ENCODE measurements around the gene FMN1. TPM values are rescaled to one million over a fixed set of nuclear protein-coding genes. Genes with fewer than 3 reads are reported as not detected.

FMN1 gene
- total RNA-seq, 1 experiment from 2014 or later = 0.37 TPM

- Histone ChIP-seq H3K4me1 (ENCODE audit: insufficient read depth, low read length, poor library complexity, severe bottlenecking) (peaks cover 10% of the 10 kb centered on the region), H3K36me3 (ENCODE audit: insufficient read depth, low read length, poor library complexity, severe bottlenecking) (no peaks in the 10 kb centered on the region), H3K27me3 (replicated peaks; ENCODE audit: insufficient read depth, low read depth, low read length, poor library complexity) (peaks cover 21% of the 10 kb centered on the region), H3K4me3 (ENCODE audit: low read depth, low read length, poor library complexity, severe bottlenecking) (no peak overlapping the region), H3K9me3 (ENCODE audit: low read depth, low read length, poor library complexity, severe bottlenecking) (no peaks in the 10 kb centered on the region), H3K27ac (ENCODE audit: low read depth, low read length, poor library complexity, severe bottlenecking) (no peak overlapping the region)
- ChIA-PET POLR2A (ENCODE audit: low non-redundant PET) (no interaction called here), CTCF (interaction anchor here (1.0 kb wide), 1 partner anchor 46 kb away, joined by 9 read pairs; no protein-coding TSS in a partner anchor)
- BruUV-seq (replicated peaks) = no TSS peak
- intact Hi-C loops (cut with micrococcal nuclease; ENCODE audit: unreplicated experiment) = loop anchor here (1.0 to 5.0 kb wide), 4 partner anchors 46 to 475 kb away; no protein-coding TSS in a partner anchor
- DNase-seq (ENCODE audit: low spot score) = no peak
- TF ChIP-seq CTCF (conservative IDR thresholded peaks at IDR 0.05; ENCODE audit: low read depth, low read length) (no peak), EZH2 (IDR thresholded peaks at IDR 0.05; ENCODE audit: borderline replicate concordance, low read depth, low read length, poor library complexity, severe bottlenecking) (no peak)
These were observed 62.3 kb downstream of the FMN1 start for GRCh38 chr15:33132233-33132580.

GRCh38 chr15:33131552-33132232 lies 62.8 kb downstream of the FMN1 start:
- POLR2A ChIA-PET (ENCODE audit: low non-redundant PET) = no interaction called here
- CTCF ChIA-PET = interaction anchor here (0.6 to 1.0 kb wide), 2 partner anchors 45 to 463 kb away, joined by 3 to 9 read pairs; no protein-coding TSS in a partner anchor
- intact Hi-C loops (cut with micrococcal nuclease; ENCODE audit: unreplicated experiment) = loop anchor here (1.0 to 5.0 kb wide), 4 partner anchors 45 to 474 kb away; no protein-coding TSS in a partner anchor
- H3K36me3 ChIP-seq (ENCODE audit: insufficient read depth, low read length, poor library complexity, severe bottlenecking) = no peaks in the 10 kb centered on the region
- no peak overlapping the region for H3K27ac ChIP-seq (ENCODE audit: low read depth, low read length, poor library complexity, severe bottlenecking)
- H3K27me3 ChIP-seq (replicated peaks; ENCODE audit: insufficient read depth, low read depth, low read length, poor library complexity) = peaks cover 21% of the 10 kb centered on the region
- TF ChIP-seq EZH2 (IDR thresholded peaks at IDR 0.05; ENCODE audit: borderline replicate concordance, low read depth, low read length, poor library complexity, severe bottlenecking) (no peak), CTCF (conservative IDR thresholded peaks at IDR 0.05; ENCODE audit: low read depth, low read length) (no peak)
- no TSS peak for BruUV-seq (replicated peaks)
- peaks cover 15% of the 10 kb centered on the region for H3K4me1 ChIP-seq (ENCODE audit: insufficient read depth, low read length, poor library complexity, severe bottlenecking)
- peak; percentile 4 for DNase-seq (ENCODE audit: low spot score)
- no peak overlapping the region for H3K4me3 ChIP-seq (ENCODE audit: low read depth, low read length, poor library complexity, severe bottlenecking)
- H3K9me3 ChIP-seq (ENCODE audit: low read depth, low read length, poor library complexity, severe bottlenecking) = no peaks in the 10 kb centered on the region

GRCh38 chr15:33126559-33127290 lies 67.8 kb downstream of the FMN1 start:
- Histone ChIP-seq H3K27me3 (replicated peaks; ENCODE audit: insufficient read depth, low read depth, low read length, poor library complexity) (no peaks in the 10 kb centered on the region), H3K36me3 (ENCODE audit: insufficient read depth, low read length, poor library complexity, severe bottlenecking) (no peaks in the 10 kb centered on the region), H3K27ac (ENCODE audit: low read depth, low read length, poor library complexity, severe bottlenecking) (no peak overlapping the region), H3K9me3 (ENCODE audit: low read depth, low read length, poor library complexity, severe bottlenecking) (no peaks in the 10 kb centered on the region), H3K4me3 (ENCODE audit: low read depth, low read length, poor library complexity, severe bottlenecking) (no peak overlapping the region), H3K4me1 (ENCODE audit: insufficient read depth, low read length, poor library complexity, severe bottlenecking) (peaks cover 20% of the 10 kb centered on the region)
- no TSS peak for BruUV-seq (replicated peaks)
- no peak for TF ChIP-seq EZH2 (IDR thresholded peaks at IDR 0.05; ENCODE audit: borderline replicate concordance, low read depth, low read length, poor library complexity, severe bottlenecking)
- no peak for TF ChIP-seq CTCF (conservative IDR thresholded peaks at IDR 0.05; ENCODE audit: low read depth, low read length)
- intact Hi-C loops (cut with micrococcal nuclease; ENCODE audit: unreplicated experiment) = no loop called here
- DNase-seq (ENCODE audit: low spot score) = peak; percentile 99
- ChIA-PET POLR2A (ENCODE audit: low non-redundant PET) (no interaction called here), CTCF (no interaction called here)

Data from A673 (cell line).